HG02642 (cell line): Measurements from ENCODE around the gene CLTC.

ENCODE experiments used
- ATAC-seq: cut with Tn5 transposase; IDR thresholded peaks from one replicate; pipeline ENCODE4 v1.9.1; 2021; ENCODE audit warnings: mild to moderate bottlenecking; ENCODE audit not compliant: unreplicated experiment, poor library complexity

The CLTC gene

DNA sequence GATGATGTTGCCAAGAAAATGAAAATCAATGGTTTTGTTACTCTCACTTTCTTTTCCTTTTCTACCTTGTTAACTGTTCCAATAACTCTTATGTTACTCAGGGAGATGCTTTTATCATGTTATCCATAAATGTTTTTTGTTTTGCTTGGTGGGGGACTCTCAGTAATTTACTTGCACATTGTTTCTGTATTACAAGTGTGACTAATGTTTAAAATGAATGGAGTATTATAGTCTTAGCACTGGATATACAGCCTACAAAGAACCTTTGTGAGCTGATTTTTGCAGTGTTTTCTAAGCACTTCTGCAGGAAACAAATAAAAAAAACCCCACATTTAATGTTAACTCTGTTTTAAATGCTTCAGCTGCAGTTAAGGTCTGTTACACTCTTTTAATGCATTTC is 99.8 kb downstream of the CLTC start:
- no peak for ATAC-seq

DNA sequence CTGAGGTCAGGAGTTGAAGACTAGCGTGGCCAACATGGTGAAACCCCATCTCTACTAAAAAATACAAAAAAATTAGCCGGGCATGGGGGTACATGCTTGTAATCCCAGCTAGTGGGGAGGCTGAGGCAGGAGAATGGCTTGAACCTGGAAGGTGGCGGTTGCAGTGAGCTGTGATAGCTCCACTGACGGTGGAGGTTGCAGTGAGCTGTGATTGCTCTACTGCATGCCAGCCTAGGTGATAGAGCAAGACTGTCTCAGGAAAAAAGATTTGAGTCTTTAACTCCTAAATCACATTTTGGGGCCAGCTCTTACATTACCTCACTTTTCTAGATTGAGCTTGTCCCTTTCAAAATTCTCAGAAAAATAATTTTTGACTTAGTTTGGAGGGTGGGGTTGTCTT is 102.9 kb downstream of the CLTC start:
- no peak for ATAC-seq

DNA sequence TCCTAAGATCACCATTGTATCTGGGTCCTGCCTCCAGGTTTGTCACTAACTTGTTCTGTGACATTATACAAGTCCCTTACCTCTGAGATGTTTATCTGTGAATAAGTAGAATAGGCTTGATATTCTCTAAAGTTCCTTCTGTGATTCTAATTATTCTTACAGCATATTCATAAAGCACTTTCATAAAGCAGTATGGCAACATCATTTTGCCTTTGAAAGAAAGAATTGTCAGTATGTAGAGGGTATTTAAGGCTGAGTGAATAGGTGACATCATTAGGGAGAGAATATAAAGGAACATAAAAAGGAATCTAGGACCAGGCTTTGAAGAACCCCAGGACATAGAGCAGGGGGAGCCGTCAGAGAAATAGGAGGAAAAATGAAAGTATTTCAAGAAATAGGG is 103.3 kb downstream of the CLTC start:
- no peak for ATAC-seq

DNA sequence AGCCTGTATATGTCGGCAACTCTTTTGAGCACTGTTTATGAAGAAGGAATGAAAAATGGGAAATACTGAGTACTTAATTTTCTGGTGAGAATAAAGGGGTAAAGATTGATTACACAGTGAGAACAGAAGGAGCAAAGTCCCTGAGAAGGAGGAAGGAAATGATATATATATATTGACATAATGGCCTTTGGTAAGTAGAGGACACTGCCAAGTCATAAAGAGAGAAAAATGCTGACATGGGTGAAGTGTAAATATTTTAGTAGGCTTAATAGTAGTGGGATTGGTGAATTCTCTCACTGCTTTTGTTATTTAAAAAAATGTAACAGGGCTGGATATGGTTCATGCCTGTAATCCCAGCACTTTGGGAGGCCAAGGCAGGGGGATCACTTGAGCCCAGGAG is 103.9 kb downstream of the CLTC start:
- no peak for ATAC-seq

DNA sequence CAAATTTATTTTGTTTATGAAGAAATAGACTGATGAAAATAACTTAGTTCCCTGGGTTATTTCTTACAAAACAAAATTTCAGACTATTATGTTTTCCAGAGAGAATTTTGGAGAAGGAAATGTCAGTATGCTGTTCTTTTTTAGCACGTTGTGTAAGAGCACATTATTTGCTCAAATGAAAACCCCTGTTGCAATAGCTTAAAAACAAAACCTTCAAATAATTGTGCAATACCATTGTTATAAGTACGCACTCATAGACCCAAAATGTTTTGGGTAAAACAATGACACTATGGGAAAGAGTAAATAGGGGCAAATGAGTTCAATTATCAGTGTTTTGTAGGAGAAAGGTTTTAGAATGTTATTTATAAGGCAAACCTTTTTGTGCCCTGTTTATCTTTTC is 106.0 kb downstream of the CLTC start:
- ATAC-seq, result no peak

DNA sequence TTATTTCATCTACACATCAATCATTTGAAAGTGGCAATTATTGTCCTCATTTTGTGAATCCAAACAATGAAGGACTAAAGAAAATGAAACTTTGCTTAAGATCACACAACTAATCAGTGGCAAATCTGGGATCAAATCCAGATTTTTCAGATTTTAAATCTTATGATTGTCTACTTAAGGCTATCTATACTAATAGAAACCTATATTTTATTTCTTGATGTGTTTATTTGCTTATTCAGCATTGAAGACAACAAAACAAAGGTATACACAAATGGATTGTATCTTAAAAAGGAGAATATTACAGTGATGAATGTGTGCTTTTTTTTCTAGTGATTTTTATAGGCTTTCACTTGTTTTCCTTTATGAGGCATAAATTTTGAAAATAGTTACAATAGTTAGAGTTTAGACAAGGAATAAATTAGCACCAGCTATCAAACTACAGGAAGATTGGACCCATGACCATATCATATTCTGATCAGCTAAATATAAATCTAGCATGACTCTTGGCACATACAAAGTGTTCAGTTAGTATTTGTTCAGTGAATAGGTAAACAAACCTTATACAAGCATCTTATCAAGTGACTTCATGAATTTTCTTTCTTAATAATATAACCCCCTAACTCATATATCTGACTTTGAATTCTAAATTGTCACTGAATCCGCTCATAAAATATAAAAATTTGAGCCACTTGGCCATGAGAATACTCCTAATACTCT is 108.3 kb downstream of the CLTC start:
- no peak for ATAC-seq

DNA sequence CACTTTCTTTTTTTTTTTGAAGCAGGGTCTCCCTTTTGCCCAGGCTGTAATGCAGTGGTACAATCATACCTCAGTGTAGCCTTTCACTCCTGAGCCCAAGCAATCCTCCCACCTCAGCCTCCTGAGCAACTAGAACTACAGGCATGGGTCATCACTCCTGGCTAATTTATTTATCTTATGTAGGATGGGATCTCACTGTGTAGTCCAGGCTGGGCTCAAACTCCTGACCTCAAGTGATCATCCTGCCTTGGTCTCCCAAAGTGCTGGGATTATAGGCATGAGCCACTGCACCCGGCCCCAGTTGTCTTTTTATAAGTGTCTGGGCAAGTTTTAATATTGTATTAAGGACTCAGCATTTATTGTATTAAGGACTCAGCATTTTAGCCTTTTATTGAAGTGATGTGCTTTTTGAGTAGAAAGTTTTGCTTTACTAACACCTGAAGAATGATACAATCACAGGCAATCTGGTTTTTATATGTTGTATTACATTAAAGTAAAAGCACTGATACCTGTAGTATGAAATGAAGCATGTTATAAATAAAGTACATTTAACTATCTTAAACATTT is 110.7 kb downstream of the CLTC start:
- no peak for ATAC-seq

DNA sequence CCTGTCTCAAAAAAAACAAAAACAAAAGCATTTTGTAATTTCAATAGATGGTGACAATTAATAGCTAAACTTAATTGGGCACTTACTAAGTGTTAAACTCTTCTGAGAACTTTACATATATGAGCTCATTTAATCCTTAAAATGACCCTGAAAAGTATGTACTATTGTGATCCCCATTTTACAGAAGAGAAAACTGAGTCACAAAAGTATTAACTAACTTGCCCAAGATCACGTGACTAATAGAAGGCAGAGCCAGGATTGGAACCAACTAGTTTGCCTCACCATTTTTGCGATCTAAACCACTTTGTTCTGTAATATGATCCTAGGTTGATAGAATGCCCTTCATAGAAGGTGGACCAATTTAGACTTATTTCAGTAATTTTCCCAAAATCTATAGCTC is 114.0 kb downstream of the CLTC start:
- ATAC-seq, result no peak

DNA sequence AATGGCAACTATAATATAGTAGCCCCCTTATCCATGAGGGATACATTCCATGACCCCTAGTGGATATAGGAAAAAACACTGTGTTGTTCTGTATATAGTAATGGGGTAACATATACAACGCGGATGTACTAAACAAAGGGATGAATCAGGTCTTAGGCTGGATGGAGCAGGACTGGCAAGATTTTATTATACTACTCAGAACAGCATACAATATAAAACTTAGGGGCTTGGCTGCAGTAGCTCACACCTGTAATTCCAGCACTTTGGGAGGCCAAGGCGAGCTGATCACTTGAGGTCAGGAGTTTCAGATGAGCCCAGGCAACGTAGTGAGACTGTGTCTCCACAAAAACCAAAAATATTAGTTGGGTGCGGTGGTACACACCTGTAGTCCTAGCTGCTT is 114.5 kb downstream of the CLTC start:
- no peak for ATAC-seq

DNA sequence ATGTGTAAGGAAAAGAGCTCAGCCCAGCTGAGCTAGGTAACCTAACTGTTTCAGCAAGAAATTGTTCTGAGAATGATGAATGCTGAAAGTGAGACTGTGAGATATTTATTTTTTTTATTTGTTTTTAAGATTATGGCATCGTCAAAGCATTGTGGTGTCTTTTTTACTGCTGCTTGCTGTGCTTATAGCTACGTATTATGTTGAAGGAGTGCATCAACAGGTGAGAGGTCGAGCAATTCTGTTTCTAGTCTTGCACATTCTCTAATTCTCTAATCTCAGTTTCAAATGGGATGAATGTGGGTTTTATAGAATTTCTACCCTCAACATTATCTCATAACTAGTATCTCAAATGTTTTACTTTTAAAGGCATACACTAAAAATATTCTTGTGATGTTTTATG is 117.6 kb downstream of the CLTC start:
- ATAC-seq, result no peak

DNA sequence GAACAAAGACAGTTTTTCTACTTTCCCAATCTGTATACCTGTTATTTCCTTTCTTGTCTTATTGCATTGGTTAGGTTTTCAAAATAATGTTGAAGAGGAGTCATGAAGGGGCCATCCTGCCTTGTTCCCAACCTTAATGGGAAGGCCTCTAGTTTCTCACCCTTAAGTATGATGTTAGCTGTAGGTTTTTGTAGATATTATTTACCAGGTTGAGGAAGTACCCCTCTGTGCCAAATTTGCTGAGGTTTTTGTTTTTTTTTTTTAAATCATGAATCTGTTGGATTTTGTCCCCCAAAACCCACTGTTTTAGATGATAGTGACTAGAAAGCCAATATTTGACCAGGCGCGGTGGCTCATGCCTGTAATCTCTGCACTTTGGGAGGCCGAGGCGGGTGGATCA is 124.1 kb downstream of the CLTC start:
- ATAC-seq, result no peak

DNA sequence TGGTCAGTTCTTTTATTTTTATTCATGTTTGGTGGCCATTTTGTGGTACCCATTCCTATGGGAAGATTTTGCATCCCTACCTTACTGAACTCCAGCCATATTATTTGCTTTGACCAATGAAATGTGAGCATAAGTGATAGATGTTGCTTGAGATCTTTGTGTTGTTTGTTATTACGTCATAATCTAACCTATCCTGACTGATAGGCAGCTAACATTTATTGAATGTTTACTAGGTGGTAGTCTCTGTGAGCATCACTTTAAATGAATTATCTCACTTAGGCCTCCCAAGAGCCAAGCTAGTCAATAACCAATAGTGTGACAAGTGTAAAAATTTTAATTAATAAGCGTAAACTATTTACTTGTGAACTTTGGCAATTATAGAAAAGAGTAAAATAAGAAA is 125.3 kb downstream of the CLTC start:
- ATAC-seq, result no peak
